GM12875 (cell line): ENCODE measurements around the gene HCCS.

Experiments
- H3K4me3 ChIP-seq: one replicate; pipeline ENCODE4 v1.5.1; 2011; ENCODE audit warnings: low read depth, low read length, control low read depth
- TF ChIP-seq, protein P1 (sequence below): IDR thresholded peaks from 2 replicates; pipeline ENCODE4 v1.5.1; 2011; ENCODE audit warnings: low read depth, mild to moderate bottlenecking, control low read depth, inconsistent platforms, low read length, moderate library complexity, borderline replicate concordance; ENCODE audit not compliant: insufficient read depth

Gene HCCS

DNA sequence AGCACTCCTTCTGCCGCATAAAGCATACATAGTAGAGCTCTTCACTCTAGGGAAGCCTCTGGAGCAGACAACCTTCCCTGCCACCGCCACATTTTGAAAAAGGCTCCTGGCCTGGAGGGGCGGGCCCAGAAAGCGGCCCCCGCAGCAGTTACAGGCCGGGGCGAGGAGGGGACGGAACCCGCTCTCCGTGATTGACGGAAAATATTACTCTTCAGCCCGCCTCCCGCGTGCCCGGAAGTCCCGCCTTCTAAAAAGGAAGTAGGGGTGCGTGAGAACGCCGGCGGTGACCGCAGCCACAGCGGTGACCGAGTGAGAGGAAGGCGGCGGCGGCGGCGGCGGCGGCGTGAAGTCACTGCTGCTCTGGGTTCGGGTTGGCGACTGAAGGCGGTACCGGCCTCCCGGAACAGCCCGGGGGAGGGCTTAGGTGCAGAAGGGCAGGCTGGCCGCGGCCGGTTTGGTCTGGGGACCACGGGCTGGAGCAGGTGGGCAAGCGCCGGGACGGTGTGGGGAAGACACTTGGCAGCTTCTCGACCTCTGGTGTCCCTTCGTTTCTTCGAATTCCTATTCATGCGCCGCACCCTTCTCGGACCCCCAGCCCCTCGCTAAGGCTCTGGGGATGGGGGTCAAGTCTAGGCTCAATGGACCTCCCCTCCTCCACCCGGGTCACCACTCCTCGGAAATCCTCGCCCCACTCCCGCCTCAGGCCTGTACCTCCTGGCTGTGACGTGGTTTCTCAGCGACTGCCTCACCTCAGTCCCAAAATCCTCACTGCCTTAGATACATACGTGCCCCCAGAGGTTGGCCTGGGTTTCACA lies at the start of gene HCCS:
TSS of gene HCCS (plus strand) at position 296 of the 815 bp plus-strand sequence. CDS start 729 bp downstream, outside the sequence.
- peak within 1 kb of the TSS; percentile 74 for H3K4me3 ChIP-seq
- TF ChIP-seq, protein P1, sequence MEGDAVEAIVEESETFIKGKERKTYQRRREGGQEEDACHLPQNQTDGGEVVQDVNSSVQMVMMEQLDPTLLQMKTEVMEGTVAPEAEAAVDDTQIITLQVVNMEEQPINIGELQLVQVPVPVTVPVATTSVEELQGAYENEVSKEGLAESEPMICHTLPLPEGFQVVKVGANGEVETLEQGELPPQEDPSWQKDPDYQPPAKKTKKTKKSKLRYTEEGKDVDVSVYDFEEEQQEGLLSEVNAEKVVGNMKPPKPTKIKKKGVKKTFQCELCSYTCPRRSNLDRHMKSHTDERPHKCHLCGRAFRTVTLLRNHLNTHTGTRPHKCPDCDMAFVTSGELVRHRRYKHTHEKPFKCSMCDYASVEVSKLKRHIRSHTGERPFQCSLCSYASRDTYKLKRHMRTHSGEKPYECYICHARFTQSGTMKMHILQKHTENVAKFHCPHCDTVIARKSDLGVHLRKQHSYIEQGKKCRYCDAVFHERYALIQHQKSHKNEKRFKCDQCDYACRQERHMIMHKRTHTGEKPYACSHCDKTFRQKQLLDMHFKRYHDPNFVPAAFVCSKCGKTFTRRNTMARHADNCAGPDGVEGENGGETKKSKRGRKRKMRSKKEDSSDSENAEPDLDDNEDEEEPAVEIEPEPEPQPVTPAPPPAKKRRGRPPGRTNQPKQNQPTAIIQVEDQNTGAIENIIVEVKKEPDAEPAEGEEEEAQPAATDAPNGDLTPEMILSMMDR = no peak

DNA sequence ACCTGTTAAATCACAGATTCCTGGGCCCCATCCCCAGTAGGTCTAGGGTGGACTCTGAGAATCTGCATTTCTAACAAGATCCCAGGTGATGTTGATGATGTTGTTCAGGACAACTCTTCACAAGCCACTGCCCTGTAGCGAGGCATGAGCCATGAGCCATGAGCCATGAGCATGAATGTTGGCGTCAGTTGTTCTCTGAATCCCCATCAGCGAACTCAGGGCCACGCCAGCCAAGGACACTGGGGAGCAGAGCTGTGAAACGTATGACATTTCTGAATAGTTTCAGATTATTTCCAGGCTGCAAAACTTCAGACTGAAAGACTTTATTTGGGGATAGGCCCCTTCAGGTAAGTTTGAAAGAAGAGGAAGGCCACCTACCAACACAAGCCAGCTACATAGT lies 46.9 kb upstream of the HCCS start:
- TF ChIP-seq, protein P1 = no peak
- no peak overlapping the region for H3K4me3 ChIP-seq

DNA sequence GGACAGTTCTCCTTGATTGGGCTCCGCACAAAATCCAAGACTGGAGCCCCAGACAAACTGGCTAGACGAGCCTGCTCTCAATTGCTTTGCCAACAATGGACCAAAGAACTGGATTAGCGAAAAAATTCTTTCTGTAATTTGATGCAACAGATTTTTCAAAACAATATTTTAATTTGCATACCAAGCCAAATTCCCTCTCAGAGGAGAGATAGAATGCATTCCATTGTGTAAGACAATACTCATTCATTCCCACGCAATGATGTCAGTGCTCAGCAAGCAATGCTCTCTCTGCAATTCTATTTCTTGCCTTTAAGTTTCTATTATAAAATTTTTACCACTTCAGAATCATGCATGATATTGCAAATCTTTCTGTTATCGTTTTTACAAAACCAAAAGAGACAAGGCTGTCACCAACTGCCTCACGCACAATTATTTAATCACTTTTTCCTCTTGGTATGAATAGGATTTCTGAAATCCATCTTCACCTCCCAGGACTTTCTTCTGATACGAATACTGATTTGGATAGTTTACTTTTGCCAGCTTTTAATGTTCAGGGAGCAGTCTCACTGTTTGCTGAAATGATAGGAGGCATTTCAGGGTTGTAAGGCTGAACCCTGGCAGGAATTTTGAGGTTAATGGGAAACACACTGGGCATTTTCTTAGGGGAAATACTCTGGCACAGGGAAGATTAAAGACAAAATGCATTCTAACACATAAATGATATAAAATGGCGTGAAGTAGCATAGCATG lies 46.1 kb upstream of the HCCS start:
- H3K4me3 ChIP-seq = no peak overlapping the region

DNA sequence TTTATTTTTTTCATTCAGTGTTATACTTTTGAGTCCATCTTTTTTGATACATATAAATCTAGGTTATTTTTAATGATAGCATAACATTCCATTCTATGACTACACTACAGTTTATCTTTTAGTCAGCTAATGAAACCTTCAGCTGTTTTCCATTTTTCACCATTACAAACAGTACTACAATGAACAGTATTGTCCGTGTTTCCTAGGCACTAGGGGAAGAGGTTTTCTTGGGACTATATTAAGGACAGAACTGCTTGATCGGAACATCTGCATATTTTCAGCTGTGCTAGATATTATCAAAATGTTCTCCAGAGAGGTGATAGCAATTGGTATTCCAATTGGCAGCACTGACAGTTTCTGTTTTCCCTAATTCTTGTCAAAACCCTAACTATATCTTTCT lies 44.3 kb upstream of the HCCS start:
- TF ChIP-seq, protein P1 = no peak
- no peak overlapping the region for H3K4me3 ChIP-seq

More for the DNA sequence above, 46.1 kb upstream of the HCCS start:
- TF ChIP-seq, protein P1 = no peak

DNA sequence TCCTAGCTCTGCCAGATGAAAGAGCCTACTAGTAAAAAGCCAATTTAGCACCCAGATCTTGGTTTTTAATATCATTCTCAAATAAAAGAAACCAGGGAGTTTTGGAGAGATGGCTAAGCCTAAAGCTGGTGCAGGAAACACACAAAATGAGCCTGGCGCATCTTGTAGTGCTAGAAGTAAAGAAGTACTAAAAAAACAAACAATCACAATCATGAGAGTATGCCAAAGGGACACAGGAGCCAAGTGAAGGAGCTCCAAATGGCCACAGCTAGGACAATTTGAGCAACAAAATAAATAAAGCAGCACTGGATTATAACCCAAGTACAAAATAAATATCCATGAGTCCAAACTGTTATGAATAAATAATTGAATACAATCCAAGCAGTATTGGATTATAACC lies 37.8 kb upstream of the HCCS start:
- TF ChIP-seq, protein P1 = no peak
- no peak overlapping the region for H3K4me3 ChIP-seq

DNA sequence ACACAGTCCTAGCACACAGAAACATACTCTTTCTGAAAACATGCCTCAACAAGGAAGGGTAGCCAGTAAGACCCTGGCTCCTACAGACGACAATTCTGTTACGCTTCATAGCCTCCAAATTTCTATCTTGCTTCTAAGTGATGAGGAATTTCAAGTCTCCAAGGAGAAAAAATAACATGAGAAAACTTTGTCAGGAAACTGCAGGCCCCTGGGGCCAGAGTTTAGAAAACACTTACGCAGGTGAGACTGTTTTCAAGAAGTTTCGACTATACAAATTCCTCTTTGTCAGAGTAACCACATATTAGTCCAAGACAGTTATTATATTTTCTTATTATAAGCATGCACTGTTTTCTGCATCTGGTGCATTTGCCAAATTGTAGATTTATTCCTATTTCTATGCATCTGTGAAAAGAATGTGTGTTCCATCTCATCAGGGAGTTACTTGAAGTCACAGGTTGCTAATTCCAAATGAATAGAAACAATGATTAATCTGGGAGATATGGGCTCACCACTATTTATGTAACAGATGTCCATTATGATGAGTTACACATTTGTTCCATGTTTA lies 30.3 kb upstream of the HCCS start:
- no peak overlapping the region for H3K4me3 ChIP-seq
- TF ChIP-seq, protein P1 = no peak
